OCI-LY1 (cell line): ENCODE results near the gene HAPLN2.
A peak's percentile ranks its signal among the peaks of the same experiment; 100 is the strongest.

Experiments used
- EZH2 ChIP-seq: fragments of 200-600 bp; sonication (generic), shearing (Covaris generic); IDR thresholded peaks from 2 replicates; pipeline ENCODE4 v1.8.0; 2017; ENCODE audit warnings: borderline replicate concordance, mixed run types, mild to moderate bottlenecking, antibody characterized with exemption, low read length, moderate library complexity, mixed read lengths
- TF ChIP-seq, protein P1 (sequence below): fragments of 200-600 bp; sonication (generic), shearing (Covaris generic); IDR thresholded peaks from 2 replicates; pipeline ENCODE4 v1.5.1; 2017; ENCODE audit warnings: mild to moderate bottlenecking, antibody characterized with exemption, low read length, moderate library complexity, mixed read lengths

DNA sequence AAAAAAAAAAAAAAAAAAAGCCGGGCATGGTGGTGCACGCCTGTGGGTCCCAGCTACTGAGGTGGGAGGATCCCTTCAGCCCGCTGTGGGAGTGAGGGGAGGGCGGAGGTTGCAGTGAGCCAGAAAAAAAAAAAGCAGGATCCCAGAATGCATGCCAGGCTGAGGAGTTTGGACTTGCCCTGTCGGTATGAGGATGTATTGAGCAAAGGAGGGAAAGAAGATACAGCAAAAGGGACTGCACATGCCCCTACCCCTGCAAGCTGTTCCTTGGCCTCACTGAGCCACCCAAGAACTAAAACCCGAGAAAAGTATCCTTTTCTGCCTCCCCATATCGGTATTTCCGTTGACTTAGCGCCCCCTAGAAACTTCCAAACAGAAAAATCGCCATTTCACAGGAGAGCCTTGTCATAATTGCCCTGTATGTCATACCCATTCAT, 16.6 kb upstream of the HAPLN2 start:
- TF ChIP-seq, protein P1, sequence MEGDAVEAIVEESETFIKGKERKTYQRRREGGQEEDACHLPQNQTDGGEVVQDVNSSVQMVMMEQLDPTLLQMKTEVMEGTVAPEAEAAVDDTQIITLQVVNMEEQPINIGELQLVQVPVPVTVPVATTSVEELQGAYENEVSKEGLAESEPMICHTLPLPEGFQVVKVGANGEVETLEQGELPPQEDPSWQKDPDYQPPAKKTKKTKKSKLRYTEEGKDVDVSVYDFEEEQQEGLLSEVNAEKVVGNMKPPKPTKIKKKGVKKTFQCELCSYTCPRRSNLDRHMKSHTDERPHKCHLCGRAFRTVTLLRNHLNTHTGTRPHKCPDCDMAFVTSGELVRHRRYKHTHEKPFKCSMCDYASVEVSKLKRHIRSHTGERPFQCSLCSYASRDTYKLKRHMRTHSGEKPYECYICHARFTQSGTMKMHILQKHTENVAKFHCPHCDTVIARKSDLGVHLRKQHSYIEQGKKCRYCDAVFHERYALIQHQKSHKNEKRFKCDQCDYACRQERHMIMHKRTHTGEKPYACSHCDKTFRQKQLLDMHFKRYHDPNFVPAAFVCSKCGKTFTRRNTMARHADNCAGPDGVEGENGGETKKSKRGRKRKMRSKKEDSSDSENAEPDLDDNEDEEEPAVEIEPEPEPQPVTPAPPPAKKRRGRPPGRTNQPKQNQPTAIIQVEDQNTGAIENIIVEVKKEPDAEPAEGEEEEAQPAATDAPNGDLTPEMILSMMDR, result peak; percentile 73
- no peak for TF ChIP-seq EZH2
